Natural killer cell (primary cell): ENCODE data around the gene GGT6. TPM values are rescaled to one million over a fixed set of nuclear protein-coding genes. Genes with fewer than 3 reads are reported as not detected.

Experiments
- ATAC-seq, 3 donors: fragments of 150-1000 bp in 2 of 3; fragments of 200-7000 bp in 1 of 3; cut with Tn5 transposase; 1 replicate in 1 of 3; 2 replicates in 2 of 3; pipeline ENCODE4 v1.10.0; 2021; ENCODE audit warnings: mild to moderate bottlenecking in 2 of 3, moderate library complexity in 2 of 3
- DNase-seq, 2 donors: peaks; one replicate each; pipeline versions ENCODE4 v3.0.0 to v3.0.0-alpha.2; 2013 to 2021; ENCODE audit warnings: mixed read lengths in 1 of 2
- H3K27ac ChIP-seq: one replicate; pipeline ENCODE4 v1.5.1; 2013; ENCODE audit warnings: mild to moderate bottlenecking, low read length
- H3K27me3 ChIP-seq: one replicate; pipeline ENCODE4 v1.6.1; 2013; ENCODE audit warnings: low read length; ENCODE audit not compliant: control insufficient read depth, insufficient read depth
- H3K36me3 ChIP-seq: one replicate; pipeline ENCODE4 v1.6.1; 2013; ENCODE audit warnings: low read length; ENCODE audit not compliant: control insufficient read depth, insufficient read depth
- H3K4me1 ChIP-seq: one replicate; pipeline ENCODE4 v1.6.1; 2013; ENCODE audit warnings: low read length; ENCODE audit not compliant: control insufficient read depth, insufficient read depth
- H3K4me3 ChIP-seq: one replicate; pipeline ENCODE4 v1.5.1; 2013; ENCODE audit warnings: low read length
- H3K9me3 ChIP-seq: one replicate; pipeline ENCODE4 v1.6.1; 2013; ENCODE audit warnings: low read length; ENCODE audit not compliant: control insufficient read depth, insufficient read depth
- H3K27ac Mint-ChIP-seq, 2 donors: one replicate each; pipeline ENCODE4 v1.8.0; 2022; ENCODE audit warnings: mild to moderate bottlenecking in 2 of 2, mixed read lengths in 2 of 2, moderate library complexity in 1 of 2
- H3K27me3 Mint-ChIP-seq, 2 donors: one replicate each; pipeline ENCODE4 v1.8.0; 2022; ENCODE audit warnings: low read depth in 2 of 2, mixed read lengths in 2 of 2
- H3K36me3 Mint-ChIP-seq: one replicate; pipeline ENCODE4 v1.8.0; 2022; ENCODE audit warnings: mixed read lengths
- H3K4me1 Mint-ChIP-seq, 2 donors: one replicate each; pipeline ENCODE4 v1.8.0; 2022; ENCODE audit warnings: mixed read lengths in 2 of 2
- H3K4me3 Mint-ChIP-seq: one replicate; pipeline ENCODE4 v1.8.0; 2022; ENCODE audit warnings: mild to moderate bottlenecking, moderate library complexity, mixed read lengths
- H3K9me3 Mint-ChIP-seq, 2 donors: one replicate each; pipeline ENCODE4 v1.8.0; 2022; ENCODE audit warnings: mixed read lengths in 2 of 2
- CTCF ChIP-seq: fragments of 200-600 bp; IDR thresholded peaks from one replicate; pipeline ENCODE4 v1.8.0; 2022; ENCODE audit warnings: antibody characterized with exemption
- WGBS: methylation state at CpG from one replicate; pipeline ENCODE4 v1.1.7; 2013; ENCODE audit warnings: missing lambda C conversion rate; ENCODE audit not compliant: insufficient coverage; 5-methylcytosine and 5-hydroxymethylcytosine counted together
- intact Hi-C: fragments of 100-400 bp; cut with micrococcal nuclease; formaldehyde crosslinking; loops from one replicate; pipeline ENCODE4 v1.14.2; 2022
- total RNA-seq, 4 donors: library from RNA; stranded (reverse); fragments of 120-200 nt in 1 of 4; gene quantifications; one replicate each; pipeline versions ENCODE4 v1.2.3 to v1.2.4, GENCODE V29; 2013 to 2022

GGT6 gene
- total RNA-seq, 3 donors from 2014 or later (not counting 1 experiment from before 2014, with no cell fraction given), result not detected

- Histone ChIP-seq H3K4me1 (no peaks in the 10 kb centered on the region), H3K27ac (no peak overlapping the region), H3K27me3 (no peaks in the 10 kb centered on the region), H3K4me3 (no peak overlapping the region), H3K9me3 (no peaks in the 10 kb centered on the region), H3K36me3 (no peaks in the 10 kb centered on the region)
- intact Hi-C loops, result no loop called here
- no peak for DNase-seq
- WGBS, result 91% methylated on average over 11 of the region's 12 CpGs
- no peak for TF ChIP-seq CTCF
- peaks cover 0 to 4% of the 10 kb centered on the region in 2 donors for H3K27me3 Mint-ChIP-seq
- no peak overlapping the region for H3K4me3 Mint-ChIP-seq
- no peak overlapping the region for H3K27ac Mint-ChIP-seq
- no peaks in the 10 kb centered on the region for H3K36me3 Mint-ChIP-seq
- no peaks in the 10 kb centered on the region for H3K4me1 Mint-ChIP-seq
- H3K9me3 Mint-ChIP-seq, result no peaks in the 10 kb centered on the region
- no peak for ATAC-seq
Observed at GRCh38 chr17:4527566-4528125, 32.7 kb downstream of the GGT6 start.

GRCh38 chr17:4527134-4527533 is 33.2 kb downstream of the GGT6 start:
- H3K27me3 Mint-ChIP-seq, result peaks cover 0 to 3% of the 10 kb centered on the region in 2 donors
- H3K36me3 Mint-ChIP-seq, result no peaks in the 10 kb centered on the region
- ATAC-seq (no peak), DNase-seq (no peak)
- Histone ChIP-seq H3K36me3 (no peaks in the 10 kb centered on the region), H3K4me3 (no peak overlapping the region), H3K27me3 (no peaks in the 10 kb centered on the region), H3K4me1 (no peaks in the 10 kb centered on the region), H3K27ac (no peak overlapping the region), H3K9me3 (no peaks in the 10 kb centered on the region)
- no peak overlapping the region for H3K4me3 Mint-ChIP-seq
- TF ChIP-seq CTCF, result no peak
- no peaks in the 10 kb centered on the region for H3K9me3 Mint-ChIP-seq
- intact Hi-C loops, result no loop called here
- H3K27ac Mint-ChIP-seq, result no peak overlapping the region
- 100% methylated on average over 1 of the region's 1 CpG for WGBS
- no peaks in the 10 kb centered on the region for H3K4me1 Mint-ChIP-seq

- H3K27me3 ChIP-seq, result no peaks in the 10 kb centered on the region
- no peak for TF ChIP-seq CTCF
- no peaks in the 10 kb centered on the region for H3K9me3 ChIP-seq
- DNase-seq (no peak), ATAC-seq (no peak)
- no peaks in the 10 kb centered on the region for H3K9me3 Mint-ChIP-seq
- no peaks in the 10 kb centered on the region for H3K27me3 Mint-ChIP-seq
- no peak overlapping the region for H3K27ac Mint-ChIP-seq
- WGBS, result 86% methylated on average over 11 of the region's 11 CpGs
- H3K4me3 Mint-ChIP-seq, result no peak overlapping the region
- intact Hi-C loops, result no loop called here
- no peaks in the 10 kb centered on the region for H3K36me3 Mint-ChIP-seq
- no peaks in the 10 kb centered on the region for H3K4me1 Mint-ChIP-seq
- no peaks in the 10 kb centered on the region for H3K36me3 ChIP-seq
- H3K4me3 ChIP-seq, result no peak overlapping the region
- H3K27ac ChIP-seq, result no peak overlapping the region
- H3K4me1 ChIP-seq, result no peaks in the 10 kb centered on the region
Observed at GRCh38 chr17:4525691-4526397, 34.5 kb downstream of the GGT6 start.

GRCh38 chr17:4523946-4524345 is 36.4 kb downstream of the GGT6 start:
- ATAC-seq (no peak), DNase-seq (no peak)
- Mint-ChIP-seq H3K9me3 (no peaks in the 10 kb centered on the region), H3K27me3 (no peaks in the 10 kb centered on the region), H3K4me3 (no peak overlapping the region), H3K4me1 (no peaks in the 10 kb centered on the region), H3K27ac (no peak overlapping the region), H3K36me3 (no peaks in the 10 kb centered on the region)
- no peak overlapping the region for H3K27ac ChIP-seq
- H3K4me3 ChIP-seq, result no peak overlapping the region
- WGBS, result 85% methylated on average over 8 of the region's 8 CpGs
- no peaks in the 10 kb centered on the region for H3K27me3 ChIP-seq
- no peaks in the 10 kb centered on the region for H3K4me1 ChIP-seq
- H3K9me3 ChIP-seq, result no peaks in the 10 kb centered on the region
- TF ChIP-seq CTCF, result no peak
- H3K36me3 ChIP-seq, result no peaks in the 10 kb centered on the region
- intact Hi-C loops, result no loop called here
